Hematopoietic multipotent progenitor cell treated with erythropoietin and hydrocortisone succinate and interleukin-3 and kit ligand, for 6 days (in vitro differentiated cells): Measurements from ENCODE around the gene PITPNM3.
A peak's percentile ranks its signal among the peaks of the same experiment; 100 is the strongest.
"Not testable (repeated sequence)": the region's sequence is repeated elsewhere in the genome, so short reads cannot be mapped to it uniquely, and the experiment has no call there.

Experiments used
- DNase-seq: peaks from one replicate; pipeline ENCODE4 v3.0.0-alpha.2; 2015

Gene PITPNM3

GRCh38 chr17:6574687-6575595, 18.6 kb upstream of the PITPNM3 start:
- DNase-seq: peak; percentile 64

GRCh38 chr17:6573982-6574686, 17.8 kb upstream of the PITPNM3 start:
- no peak for DNase-seq

GRCh38 chr17:6573495-6573894, 17.1 kb upstream of the PITPNM3 start:
- DNase-seq: not testable (repeated sequence)

GRCh38 chr17:6572972-6573370, 16.6 kb upstream of the PITPNM3 start:
- DNase-seq: no peak

- no peak for DNase-seq
These were observed 15.1 kb upstream of the PITPNM3 start for GRCh38 chr17:6571452-6571781.

GRCh38 chr17:6570731-6571451, 14.5 kb upstream of the PITPNM3 start:
- DNase-seq: no peak

GRCh38 chr17:6569370-6570285, 13.3 kb upstream of the PITPNM3 start:
- no peak for DNase-seq

- no peak for DNase-seq
These were observed 11.9 kb upstream of the PITPNM3 start for GRCh38 chr17:6568184-6568758.

- no peak for DNase-seq
These were observed 11.3 kb upstream of the PITPNM3 start for GRCh38 chr17:6567528-6568183.

- no peak for DNase-seq
These were observed 5.1 kb upstream of the PITPNM3 start for GRCh38 chr17:6561446-6561845.

GRCh38 chr17:6560496-6560895, 4.1 kb upstream of the PITPNM3 start:
- DNase-seq: no peak

GRCh38 chr17:6559753-6560215, 3.4 kb upstream of the PITPNM3 start:
- DNase-seq: no peak

- no peak for DNase-seq
These were observed 2.8 kb upstream of the PITPNM3 start for GRCh38 chr17:6558932-6559752.

GRCh38 chr17:6558276-6558675, 1.9 kb upstream of the PITPNM3 start:
- no peak for DNase-seq

- DNase-seq: no peak
These were observed 684 bp upstream of the PITPNM3 start for GRCh38 chr17:6557040-6557438.

GRCh38 chr17:6555331-6556120, 829 bp downstream of the PITPNM3 start:
- peak; percentile 28 for DNase-seq

- no peak for DNase-seq
These were observed 1.5 kb downstream of the PITPNM3 start for GRCh38 chr17:6554871-6555330.

- no peak for DNase-seq
These were observed 2.0 kb downstream of the PITPNM3 start for GRCh38 chr17:6554342-6554741.

- no peak for DNase-seq
These were observed 4.4 kb downstream of the PITPNM3 start for GRCh38 chr17:6551869-6552531.
